ENCODE results near the gene NELFA.
"Not testable (repeated sequence)": the region's sequence is repeated elsewhere in the genome, so short reads cannot be mapped to it uniquely, and the experiment has no call there.

NELFA gene

DNA sequence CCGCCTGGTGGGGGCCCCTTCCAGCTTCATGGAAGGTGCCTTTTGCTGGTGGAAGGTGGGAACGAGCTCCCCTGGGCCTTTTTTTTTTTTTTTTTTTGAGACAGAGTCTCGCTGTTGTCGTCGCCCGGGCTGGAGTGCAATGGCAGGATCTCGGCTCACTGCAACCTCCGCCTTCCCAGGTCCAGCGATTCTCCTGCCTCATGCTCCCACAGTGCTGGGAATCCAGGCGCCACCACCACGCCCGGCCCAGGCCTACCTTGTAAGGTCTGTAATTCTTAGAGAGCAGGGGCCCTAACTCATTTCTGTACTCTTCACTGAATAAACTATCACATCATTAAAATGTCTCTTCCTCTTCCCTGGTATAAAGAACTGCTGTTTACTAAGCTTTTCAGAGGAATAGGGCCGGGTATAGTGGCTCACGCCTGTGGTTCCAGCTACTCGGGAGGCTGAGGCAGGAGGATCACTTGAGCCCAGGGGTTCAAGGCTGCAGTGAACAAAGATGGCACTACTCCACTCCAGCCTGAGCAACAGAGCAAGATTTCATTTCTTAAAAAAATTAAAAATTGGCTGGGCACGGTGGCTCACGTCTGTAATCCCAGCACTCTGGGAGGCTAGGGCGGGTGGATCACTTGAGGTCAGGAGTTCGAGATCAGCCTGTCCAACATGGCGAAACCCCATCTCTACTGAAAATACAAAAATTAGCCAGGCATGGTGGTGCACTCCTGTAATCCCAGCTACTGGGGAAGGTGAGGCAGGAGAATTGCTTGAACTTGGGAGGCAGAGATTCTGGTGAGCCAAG, 14.9 kb downstream of the NELFA start:
- not testable (repeated sequence) for DNase-seq

DNA sequence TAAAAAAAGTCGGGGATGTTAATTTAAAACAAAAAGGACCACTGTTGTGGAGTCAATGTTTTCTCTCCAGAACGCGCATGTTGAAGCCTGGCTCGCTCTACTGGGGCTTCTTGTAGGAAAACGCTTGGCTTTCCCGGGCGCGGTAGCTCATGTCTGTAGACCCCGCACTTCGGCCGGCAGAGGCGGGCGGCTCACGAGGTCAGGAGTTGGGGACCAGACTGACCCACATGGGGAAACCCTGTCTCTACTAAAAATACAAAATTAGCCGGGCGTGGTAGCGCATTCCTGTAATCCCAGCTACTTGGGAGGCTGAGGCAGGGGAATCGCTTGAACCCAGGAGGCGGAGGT, 15.6 kb downstream of the NELFA start:
- no peak for DNase-seq

DNA sequence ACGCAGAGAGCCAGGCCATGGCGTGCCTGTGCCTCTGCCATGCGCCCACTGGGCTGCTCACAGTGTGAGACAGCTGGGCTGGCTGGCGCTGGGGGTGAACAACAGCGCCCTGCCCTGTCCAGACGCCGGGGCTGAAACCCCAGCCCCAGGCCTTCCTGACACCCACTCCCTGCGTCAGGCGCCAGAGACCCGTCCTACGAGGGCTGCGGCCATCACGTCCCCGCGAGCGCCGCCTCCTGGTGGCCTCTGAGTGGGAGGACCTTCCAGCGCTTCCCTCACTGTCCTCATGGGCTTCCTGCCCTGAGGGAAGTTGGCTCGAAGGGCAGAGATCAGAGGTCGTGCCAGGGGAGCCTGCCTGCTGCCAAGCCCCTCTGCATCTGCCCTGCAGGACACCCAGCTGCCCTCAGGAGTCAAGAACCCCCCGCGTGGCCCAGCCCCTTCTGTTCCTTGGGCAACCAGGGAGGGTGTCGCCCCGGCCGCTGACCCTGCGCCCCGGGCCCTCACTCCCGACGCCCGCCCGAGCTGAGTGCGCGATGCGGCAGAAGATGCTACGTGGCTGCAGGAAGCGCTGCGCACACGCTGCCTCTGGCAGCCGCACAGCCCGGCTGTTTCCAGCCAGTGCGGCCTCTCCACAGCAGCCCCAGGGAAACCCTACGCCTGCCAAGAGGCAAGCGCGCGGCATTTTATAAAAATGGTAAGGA, 16.2 kb downstream of the NELFA start:
- no peak for DNase-seq

DNA sequence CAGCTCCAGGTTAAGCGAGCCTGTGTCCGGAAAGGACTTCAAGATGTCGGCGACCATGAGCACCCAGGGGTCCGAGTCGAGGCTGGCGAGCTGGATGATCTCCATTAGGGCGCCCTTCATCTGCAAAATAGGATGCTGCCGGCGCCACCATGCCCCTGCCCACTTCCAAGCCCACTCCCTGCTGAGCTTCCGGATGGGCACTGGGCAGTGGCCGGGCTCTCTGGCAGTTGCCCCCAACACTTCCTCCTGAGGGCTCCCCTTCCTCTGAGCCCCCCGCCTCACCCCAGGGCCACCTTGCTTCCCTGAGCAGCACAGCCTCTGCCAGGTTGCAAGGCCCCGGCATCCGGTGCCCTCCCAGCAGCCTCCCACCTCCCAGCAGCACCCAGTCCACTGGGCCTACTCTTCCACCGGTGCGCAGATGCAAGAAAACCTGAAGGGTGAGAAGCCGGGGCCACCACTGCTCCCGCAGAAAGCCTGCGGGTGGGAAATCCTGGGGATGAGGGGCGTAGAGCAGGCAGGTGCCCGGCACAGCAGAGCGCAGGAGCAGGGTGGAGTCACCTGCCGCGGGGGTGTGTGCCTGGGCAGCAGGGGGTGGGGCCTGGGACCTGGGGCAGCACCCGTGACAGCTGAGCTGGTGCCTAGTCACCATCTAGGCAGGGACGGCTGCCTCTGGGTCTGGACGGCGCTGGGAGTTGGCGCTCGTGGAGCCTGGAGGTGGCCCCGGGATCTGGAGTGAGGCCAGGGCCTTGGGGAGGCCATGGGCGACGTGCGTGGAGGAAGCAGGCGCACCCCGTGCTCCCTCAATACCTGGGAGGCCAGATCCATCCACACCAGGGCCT, 17.0 kb downstream of the NELFA start:
- DNase-seq: no peak

DNA sequence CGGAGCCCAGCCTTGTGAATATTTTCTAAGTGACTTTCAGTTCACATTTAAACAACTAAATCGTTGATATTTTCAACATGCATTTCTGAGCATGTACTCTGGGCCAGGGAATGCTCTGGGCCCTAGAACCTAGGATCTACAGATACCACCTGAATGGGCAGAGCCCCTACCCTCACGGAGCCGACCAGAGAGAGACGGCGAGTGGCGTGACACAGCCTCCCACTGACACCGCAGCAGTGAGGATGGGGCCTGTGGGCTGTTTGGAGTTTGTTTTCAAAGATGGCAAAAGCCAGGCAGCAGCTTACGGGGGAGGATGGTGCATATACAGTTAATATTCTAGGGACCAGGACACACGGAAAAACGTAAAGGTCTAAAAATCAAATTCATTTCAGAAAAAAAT, 17.7 kb downstream of the NELFA start:
- no peak for DNase-seq

DNA sequence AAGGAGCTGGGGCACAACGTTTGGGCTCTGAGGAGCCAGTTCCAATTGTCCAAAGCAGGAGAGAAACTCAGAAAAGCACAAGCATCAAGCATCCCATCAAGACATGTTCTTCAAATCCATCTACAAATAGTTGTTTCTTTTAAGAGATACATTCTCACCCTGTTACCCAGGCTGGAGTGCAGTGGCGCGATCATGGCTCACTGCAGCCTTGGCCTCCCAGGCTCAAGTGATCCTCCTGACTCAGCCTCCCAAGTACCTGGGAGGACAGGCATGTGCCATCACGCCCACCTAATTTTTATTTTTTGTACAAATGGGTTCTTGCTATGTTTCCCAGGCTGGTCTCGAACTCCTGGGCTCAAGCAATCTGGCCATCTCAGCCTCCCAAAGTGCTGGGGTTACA, 18.1 kb downstream of the NELFA start:
- no peak for DNase-seq

DNA sequence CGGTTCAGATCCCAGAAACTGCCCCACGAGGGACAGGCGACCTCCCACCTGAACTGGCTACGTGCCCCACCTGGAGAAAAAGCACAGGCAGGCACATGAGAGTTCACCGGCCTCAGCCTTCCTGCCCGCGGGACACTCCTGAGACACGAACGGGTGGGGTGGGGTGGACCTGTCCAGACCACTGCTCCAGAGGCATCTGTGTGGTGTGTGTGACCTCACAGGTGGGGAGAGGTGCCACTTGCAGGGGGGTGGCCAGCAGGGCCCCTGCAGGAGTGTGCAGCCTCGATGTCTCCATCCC, 18.5 kb downstream of the NELFA start:
- no peak for DNase-seq

DNA sequence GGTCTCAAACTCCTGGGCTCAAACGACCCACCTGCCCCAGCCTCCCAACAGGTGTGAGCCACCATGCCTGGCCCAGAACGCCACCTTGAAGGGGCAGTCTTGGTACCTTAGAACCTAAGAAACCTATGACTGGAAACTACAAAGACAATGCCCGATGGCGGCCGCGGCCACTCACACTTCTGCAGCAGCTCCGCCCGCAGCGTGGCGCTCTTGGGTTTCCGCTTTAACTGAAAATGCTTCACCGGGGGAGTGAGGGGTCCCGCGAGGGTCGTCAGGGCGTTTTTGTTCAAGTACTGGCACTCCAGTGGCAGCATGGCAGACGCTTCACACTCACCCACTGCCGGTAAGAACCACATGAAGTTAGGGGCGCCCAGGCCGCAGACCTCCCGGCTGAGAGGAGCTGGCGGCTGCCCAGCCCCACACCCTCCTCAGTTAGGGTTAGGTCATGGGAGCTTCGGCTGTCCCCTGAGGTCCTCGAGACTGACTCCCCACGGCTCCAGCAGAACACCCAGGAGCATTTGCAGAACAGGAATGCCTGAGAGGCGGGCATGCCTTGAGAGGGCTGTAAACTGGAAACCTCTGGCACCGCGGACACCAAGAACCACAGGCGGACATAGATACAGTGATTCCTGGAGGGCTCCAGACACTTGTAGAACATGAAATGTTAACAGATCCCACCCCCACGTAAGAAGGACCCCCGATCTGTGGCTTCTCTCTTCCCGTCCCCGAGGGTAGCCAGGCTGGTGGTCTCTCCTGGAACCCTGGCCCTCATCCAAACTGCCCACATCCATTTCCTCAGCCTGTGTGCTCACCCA, 19.0 kb downstream of the NELFA start:
- DNase-seq: no peak

DNA sequence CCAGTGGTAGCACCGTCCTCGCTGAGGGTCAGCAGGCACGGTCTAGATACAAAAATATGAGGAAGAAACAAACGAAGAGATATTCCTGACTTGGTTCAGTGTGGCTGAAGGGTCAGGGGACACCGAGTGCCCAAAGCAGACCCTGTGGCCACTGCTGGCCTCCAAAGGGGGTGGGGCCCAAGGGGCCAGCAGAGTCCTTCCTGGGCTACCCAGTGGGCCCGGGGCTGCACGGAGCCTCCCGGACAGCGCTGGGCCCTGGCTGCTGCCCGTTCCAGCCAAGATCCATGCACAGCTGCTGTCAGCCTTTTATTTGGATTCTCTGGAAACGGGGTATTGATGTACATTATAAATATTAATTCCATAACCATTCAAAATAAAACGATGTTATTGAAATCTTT, 20.4 kb downstream of the NELFA start:
- no peak for DNase-seq

DNA sequence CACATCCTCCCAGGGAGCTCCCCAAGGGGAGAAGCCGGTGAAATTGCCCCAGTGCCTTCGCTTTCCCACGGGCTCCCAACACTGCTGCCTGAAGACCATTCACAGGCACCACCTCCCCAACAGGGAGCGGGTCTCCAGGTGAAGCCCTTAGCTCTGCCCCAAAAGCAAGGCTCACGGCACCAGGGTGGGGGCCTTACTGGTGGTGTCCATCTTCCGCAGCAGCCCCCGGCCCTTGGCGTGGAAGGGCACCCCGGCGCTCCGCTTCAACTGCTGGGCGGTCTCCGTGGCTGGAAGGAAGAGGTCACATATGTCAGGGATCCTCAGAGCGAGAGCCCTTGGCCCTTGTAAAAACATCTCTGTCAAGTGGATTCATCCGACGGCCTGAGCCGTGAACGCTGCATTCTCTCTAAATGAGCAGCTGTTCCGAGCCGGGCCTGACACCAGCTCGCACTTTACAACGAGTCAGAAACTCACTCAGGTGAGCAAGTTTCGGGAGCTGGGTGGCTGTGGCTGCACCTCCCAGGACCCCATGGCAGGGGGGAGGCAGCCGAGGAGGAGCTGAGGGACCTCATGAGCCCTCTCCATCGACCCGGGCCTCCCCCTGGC, 20.9 kb downstream of the NELFA start:
- no peak for DNase-seq

DNA sequence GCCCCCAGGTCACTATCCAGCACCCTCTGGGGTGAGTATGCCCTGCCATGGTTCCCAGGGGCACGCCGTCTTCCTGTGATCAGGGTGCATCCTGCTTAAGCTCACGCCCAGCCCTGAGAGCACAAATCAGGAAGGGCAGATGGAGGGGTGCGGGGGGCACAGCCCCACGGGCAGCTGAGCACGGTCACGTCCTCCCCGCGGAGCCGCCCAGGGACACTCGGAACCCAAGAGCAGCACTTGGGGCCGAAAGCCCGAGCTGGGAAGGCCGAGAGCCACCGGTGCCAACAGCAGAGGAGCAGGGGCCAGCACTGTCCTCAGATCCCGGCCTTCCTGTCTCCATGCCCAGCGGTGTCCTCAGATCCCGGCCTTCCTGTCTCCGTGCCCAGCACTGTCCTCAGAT, 21.5 kb downstream of the NELFA start:
- no peak for DNase-seq

DNA sequence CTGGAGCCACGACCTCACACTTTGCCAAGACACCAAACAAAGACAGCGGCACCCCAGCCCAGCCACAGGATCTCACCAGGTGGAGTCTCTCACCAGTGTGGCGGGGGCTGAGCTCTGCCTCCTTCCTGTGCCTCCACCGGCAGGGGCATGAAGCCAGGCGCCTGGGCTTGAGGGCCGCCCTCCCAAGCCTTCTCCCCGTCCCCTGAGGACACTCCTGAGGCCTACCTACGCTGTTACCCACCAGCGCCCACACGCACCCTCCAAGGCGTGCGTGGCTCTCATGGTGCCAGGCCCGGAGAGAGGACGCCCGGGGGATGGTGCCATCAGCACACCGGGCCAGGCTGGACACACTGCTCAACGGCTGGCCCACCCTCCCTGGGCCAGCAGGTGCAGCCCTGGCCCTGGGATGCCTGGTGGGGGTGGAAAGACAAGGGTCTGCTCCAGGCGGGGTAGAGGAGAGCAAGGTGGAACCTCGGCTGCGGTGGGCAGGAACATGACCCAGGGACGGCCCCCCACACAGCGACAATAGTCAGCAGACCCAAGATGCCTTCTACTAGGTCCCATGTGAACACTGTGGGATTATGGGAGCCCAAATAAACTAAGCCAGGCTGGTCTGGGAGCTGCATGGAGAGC, 22.1 kb downstream of the NELFA start:
- DNase-seq: no peak

DNA sequence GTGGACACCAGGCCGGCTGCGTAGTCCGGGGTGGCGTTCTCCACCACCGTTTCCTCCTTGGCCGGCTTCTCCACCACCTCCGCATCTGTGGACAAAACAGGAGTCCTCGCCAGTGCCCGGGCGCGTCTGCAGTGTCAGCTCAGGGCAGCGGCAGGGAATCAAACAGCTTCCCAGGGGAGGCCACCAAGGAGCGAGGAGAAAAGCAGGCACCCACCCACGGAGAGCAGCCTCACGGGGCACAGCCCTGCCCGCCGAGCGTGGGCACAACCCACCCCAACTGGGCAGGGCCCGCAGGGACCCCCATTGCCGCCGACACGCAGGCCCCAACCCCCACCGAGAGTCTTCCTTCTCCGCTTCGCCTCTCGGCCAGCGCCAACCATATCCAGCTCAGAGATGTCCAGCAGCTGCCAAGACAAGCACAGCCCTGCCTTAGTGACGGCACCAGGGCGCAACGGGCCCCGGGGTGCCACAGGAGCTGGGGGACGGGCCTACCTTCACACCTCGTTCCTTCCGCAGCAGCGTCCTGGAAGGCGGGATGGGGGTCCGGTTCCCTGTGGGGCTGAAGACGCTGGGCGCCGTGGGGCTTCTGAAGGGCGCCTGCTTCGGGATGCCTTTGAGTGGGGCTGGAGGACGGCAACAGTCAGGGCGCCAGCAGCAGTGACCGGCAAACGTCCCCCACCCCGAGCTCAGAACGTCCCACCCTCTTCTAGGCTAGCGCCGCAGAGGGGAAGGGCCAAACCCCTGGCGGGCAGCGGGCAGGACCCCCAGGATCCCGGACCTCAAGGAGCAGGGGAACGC, 22.8 kb downstream of the NELFA start:
- no peak for DNase-seq

DNA sequence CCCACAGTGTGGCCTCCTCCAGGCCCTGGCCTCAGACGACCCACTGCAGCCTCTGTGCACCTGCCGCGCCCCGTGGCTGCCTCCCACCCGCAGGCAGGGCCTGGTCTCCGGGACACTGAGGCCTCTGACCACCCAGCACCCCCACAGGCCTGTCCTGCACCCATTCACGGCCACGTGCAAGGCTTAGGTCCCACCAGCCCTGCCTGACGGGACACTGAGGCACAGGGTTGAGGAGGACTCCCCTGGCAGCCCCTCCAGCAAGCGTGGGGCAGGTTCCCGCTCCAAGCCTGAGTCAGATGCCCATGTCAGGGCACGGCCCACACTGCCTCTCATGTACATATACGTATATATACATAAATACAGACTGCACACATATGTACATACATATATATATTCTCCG, 23.5 kb downstream of the NELFA start:
- DNase-seq: no peak

DNA sequence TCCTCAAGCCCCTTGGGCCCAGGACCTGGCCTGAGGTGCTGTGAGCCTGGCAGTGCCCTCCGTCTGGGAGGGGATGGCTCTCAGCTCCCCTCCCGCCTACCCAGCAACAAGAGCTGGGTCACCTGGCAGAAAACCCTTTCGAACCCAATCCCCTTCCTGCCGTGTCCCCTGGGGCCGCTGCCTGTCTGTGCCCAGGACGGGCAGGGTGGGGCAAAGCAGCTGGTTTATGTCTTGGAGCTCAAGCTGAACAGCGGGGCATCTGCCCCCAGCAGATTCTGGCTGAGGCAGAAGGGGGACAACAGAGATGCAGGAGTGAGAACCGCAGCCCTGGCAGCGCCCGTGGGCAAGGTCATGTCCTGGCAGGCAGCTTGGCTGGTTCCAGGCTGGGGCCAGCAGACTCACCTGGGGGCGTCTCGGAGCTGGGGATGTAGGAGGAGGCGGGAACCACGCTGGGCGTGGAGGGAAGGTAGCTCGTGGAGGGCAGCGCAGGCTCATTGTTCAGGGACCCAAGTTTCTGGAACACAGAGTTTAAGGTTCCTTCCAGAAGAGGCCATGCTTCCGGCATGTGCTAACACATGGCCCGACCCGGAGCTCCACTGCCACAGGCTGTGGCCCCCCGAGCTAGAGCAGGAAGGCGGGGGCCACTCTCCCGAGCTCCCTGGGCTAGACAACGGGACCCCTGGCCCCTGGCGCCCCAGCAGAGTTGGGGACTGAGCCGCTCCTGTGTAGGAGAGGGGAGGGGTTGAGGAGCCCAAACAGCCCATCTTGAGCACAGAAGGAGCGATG, 24.2 kb downstream of the NELFA start:
- no peak for DNase-seq

DNA sequence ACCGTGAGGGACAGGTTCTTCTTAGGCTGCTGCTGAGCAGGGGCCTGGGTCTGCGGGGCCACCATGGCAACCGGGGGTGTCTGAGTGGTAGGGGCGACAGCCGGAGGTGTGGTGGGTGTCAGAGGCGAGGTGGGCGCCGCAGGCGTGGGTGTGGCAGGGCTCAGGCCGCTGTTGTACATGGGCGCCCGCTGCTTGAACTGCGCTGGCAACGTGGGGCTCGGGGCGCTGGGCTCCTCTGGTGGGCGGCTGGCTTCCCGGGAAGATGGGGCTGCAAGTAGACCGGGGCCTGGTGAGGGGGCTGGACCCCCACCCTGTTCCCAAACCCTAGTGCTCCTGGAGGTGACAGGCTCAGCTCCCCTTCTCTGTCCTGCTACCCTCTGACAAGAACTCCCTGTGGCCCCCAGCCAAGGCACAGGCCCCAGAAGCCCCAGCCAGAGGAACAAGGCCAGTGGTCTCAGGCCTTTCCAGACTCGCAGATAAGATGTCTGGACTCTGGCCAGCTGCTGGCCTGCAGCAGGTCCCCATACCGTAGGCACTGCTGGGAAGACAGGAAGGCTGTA, 24.8 kb downstream of the NELFA start:
- no peak for DNase-seq

DNA sequence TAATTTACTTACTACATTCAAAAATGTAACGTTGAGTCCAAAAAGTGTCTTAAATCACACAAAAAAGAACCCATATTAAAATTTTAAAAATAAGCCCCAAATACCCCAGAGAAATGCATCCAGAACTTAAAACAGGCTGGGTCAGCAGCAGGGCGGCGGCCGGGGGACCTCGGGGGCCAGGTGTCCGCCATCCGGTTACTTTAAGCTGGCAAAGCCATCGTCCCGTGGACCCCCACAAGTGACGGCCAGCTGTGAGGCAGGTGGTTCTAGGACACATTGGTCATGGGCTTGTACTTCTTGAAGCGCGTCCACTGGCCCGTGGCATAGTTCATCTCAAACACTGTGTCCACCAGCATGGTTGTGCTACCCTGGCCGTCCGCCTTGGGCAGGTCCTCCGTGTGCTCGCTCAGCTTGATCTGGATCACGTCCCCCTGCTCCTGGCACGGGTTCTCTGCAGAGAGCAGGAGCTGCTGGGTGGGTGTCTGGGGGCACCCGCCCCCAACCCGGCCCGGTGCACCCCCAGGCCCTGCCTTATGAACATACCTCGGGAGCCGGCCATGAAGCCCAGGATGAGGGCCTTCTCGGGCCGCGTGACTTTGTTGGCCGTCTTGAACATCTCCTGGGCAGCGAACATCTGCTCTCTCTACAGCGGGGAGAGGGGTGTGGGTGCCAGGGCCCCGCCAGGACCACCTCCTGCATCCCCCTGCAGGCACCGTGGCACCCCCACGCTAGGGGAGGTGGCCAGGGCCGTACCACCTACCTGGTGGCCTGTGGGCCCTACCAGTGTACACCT, 25.5 kb downstream of the NELFA start:
- DNase-seq: no peak

DNA sequence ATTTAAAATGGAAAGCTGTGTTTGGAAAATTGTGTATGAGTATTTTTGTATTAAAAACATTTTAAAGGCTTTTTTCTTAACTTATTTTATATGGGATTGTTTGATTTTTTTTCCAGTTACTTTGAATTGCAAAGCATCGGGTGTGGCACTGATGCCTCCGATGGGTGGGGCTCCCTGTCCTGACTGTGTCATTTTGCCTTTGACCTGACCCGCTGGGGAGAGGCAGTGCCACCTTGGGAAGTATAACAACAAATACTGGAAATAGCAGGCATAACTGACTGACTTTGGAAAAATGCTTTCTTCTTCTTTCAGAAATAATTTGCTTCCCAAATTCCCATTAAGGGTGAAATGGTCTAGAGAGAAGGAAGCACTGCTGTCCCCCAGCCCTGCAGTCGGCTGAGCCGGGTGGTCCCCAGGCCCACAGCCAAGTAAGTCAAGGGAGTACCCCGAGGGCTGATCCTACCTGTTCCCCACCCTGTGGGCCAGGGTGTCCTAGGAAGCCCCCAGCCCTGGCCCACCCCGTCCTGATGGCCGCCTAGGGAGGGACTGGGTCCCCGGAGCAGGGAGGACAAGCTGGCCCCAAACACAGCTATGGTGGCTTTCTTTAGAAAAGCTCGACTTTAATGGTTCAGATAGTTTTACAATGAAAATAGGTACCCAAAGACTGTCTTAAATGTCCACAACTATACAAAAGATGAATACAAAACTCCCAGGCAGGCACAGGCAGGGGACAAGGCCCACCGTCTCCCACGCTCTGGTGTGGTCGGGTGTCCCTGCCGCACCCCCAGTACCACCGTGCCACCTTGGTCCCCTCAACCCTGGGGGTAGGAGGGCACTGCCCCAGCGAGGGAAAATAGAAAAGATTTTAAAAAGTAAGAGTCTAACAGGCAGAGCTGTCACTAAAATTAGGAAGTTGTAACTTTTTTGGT, 26.4 kb downstream of the NELFA start:
- no peak for DNase-seq
